Right atrium auricular region (tissue), 2 donors: ENCODE results near the gene PTPRD. TPM values are rescaled to one million over a fixed set of nuclear protein-coding genes. Genes with fewer than 3 reads are reported as not detected.

ENCODE experiments used
- DNase-seq: peaks from one replicate; pipeline ENCODE4 v3.0.0-alpha.2; 2019; ENCODE audit warnings: low spot score
- H3K27ac ChIP-seq, 2 donors: fragments of 200-600 bp; sonication (generic); 1 replicate in 1 of 2; 2 replicates in 1 of 2; pipeline ENCODE4 v1.5.1; 2016 to 2019
- H3K27me3 ChIP-seq, 2 donors: fragments of 200-600 bp; sonication (generic); one replicate each; pipeline versions ENCODE4 v1.5.1 to v1.6.0; 2017 to 2019
- H3K36me3 ChIP-seq: fragments of 200-600 bp; sonication (generic); one replicate; pipeline ENCODE4 v1.5.1; 2016
- H3K4me1 ChIP-seq, 2 donors: fragments of 200-600 bp; sonication (generic); one replicate each; pipeline versions ENCODE4 v1.5.1 to v1.6.0; 2017 to 2019
- H3K4me3 ChIP-seq, 2 donors: fragments of 200-600 bp; sonication (generic); 1 replicate in 1 of 2; 2 replicates in 1 of 2; pipeline ENCODE4 v1.5.1; 2017 to 2019; ENCODE audit warnings: mild to moderate bottlenecking in 1 of 2, moderate library complexity in 1 of 2
- H3K9me3 ChIP-seq, 2 donors: fragments of 200-600 bp; sonication (generic); one replicate each; pipeline ENCODE4 v1.5.1; 2019
- total RNA-seq, 2 donors: library from RNA; depleted of rRNA; stranded (reverse); fragments of >200 nt; gene quantifications; one replicate each; pipeline ENCODE4 v1.1.0, GENCODE V29; 2016
- TF ChIP-seq, protein P1 (sequence below), 2 donors: fragments of 200-600 bp; sonication (generic); IDR thresholded peaks; one replicate each; pipeline ENCODE4 v1.5.1; 2019; ENCODE audit warnings: antibody characterized with exemption in 2 of 2

PTPRD gene
- total RNA-seq, 2 donors from 2014 or later: 5.5 to 6.6 TPM

DNA sequence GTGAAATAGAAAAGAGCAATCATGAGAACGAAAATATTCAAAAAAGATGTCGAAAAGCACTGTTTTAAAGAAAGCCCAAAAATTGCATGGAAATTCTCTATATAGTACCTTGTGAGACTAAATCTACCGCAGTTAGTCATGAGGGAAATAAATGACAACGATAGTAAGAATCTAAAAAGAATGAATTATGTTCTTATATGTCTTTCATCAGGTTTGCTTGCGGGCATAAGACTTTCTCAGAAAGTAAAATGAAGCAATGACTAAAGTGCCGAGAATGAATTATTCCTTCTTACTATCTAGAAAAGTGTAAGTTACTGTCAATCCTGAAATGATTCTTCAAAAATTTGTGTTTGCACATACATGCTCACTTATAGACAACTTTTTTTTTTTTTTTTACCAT lies 26.4 kb downstream of the PTPRD start:
- TF ChIP-seq, protein P1, sequence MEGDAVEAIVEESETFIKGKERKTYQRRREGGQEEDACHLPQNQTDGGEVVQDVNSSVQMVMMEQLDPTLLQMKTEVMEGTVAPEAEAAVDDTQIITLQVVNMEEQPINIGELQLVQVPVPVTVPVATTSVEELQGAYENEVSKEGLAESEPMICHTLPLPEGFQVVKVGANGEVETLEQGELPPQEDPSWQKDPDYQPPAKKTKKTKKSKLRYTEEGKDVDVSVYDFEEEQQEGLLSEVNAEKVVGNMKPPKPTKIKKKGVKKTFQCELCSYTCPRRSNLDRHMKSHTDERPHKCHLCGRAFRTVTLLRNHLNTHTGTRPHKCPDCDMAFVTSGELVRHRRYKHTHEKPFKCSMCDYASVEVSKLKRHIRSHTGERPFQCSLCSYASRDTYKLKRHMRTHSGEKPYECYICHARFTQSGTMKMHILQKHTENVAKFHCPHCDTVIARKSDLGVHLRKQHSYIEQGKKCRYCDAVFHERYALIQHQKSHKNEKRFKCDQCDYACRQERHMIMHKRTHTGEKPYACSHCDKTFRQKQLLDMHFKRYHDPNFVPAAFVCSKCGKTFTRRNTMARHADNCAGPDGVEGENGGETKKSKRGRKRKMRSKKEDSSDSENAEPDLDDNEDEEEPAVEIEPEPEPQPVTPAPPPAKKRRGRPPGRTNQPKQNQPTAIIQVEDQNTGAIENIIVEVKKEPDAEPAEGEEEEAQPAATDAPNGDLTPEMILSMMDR (IDR thresholded peaks at IDR 0.05): no peak
- Histone ChIP-seq H3K4me1 (no peaks in the 10 kb centered on the region), H3K27ac (no peak overlapping the region), H3K27me3 (no peaks in the 10 kb centered on the region), H3K36me3 (no peaks in the 10 kb centered on the region), H3K4me3 (no peak overlapping the region), H3K9me3 (peaks cover 0 to 4% of the 10 kb centered on the region in 2 donors)
- no peak for DNase-seq

DNA sequence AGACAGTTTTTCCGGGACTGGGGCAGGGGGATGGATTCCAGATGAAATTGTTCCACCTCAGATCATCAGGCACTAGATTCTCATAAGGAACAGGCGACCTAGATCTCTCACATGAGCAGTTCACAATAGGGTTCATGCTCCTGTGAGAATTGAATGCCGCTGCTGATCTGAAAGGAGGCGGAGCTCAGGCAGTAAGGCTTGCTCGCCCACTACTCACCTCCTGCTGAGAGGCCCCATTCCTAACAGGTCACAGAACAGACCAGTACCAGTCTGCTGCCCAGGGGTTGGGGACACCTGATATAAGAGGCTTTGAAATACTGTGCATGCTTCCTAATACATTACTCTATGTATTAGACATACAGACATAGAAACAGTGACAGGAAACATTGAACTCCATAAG lies 41.1 kb downstream of the PTPRD start:
- Histone ChIP-seq H3K36me3 (no peaks in the 10 kb centered on the region), H3K9me3 (no peaks in the 10 kb centered on the region), H3K4me1 (no peaks in the 10 kb centered on the region), H3K4me3 (no peak overlapping the region), H3K27ac (no peak overlapping the region), H3K27me3 (no peaks in the 10 kb centered on the region)
- no peak for DNase-seq
- TF ChIP-seq, protein P1 (IDR thresholded peaks at IDR 0.05): no peak

DNA sequence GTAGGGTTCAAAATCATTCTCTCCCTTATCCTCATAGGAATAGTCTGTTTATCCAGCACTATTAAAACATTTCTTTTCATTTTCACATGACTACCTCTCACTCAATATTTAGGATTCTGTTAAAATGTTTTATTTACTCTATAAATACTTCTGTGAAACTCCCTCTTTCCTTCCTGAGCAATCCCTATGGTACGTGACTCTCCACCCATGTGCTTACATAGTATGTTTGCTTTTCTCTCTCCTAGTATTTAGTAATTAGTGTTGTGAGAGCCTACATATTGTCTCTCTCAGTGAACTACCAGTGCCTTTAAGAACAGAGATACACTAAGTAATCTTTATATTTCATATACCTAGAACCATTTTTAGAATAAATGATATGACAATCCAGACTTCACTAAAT lies 46.0 kb downstream of the PTPRD start:
- DNase-seq: no peak
- no peaks in the 10 kb centered on the region for H3K4me1 ChIP-seq
- no peak overlapping the region for H3K27ac ChIP-seq
- TF ChIP-seq, protein P1 (IDR thresholded peaks at IDR 0.05): no peak
- H3K36me3 ChIP-seq: no peaks in the 10 kb centered on the region
- no peak overlapping the region for H3K4me3 ChIP-seq
- H3K9me3 ChIP-seq: no peaks in the 10 kb centered on the region
- no peaks in the 10 kb centered on the region for H3K27me3 ChIP-seq

DNA sequence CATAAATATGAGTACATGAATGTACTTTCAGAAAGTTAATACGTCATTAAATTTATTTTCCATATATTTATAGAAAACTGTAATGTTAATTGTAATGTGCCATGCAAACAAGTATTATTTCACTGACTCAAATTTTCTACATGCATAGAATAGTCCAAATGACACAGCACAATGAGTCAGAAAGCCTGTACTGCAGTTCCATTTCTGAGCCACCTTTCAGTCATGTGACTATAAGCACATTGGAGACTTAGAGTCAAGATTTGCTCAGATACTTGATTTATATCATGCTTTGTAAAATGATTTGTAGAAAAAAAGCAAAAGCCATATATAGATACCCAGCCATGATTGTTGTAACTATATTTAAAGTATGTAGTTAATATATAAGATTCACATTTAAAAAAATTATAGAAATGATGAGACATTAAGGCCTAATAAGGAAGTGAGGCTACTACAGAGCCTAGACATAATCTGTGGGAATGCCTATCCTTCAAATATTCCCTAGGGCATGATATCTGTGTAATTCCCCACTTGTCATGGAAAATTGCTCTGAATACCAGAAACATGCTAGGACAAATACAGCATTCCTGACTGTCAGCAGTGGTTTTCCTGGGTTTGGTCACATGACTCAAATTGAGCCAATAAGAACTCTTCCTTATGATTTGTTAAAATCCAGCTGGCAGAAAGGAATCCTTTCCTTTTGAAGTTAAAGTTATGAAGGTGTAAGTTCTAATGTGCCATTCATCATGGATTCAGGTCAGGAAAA lies 50.0 kb downstream of the PTPRD start:
- H3K27ac ChIP-seq: no peak overlapping the region
- H3K4me1 ChIP-seq: no peaks in the 10 kb centered on the region
- no peaks in the 10 kb centered on the region for H3K9me3 ChIP-seq
- TF ChIP-seq, protein P1 (IDR thresholded peaks at IDR 0.05): no peak
- no peak for DNase-seq
- no peaks in the 10 kb centered on the region for H3K36me3 ChIP-seq
- no peaks in the 10 kb centered on the region for H3K27me3 ChIP-seq
- H3K4me3 ChIP-seq: no peak overlapping the region

DNA sequence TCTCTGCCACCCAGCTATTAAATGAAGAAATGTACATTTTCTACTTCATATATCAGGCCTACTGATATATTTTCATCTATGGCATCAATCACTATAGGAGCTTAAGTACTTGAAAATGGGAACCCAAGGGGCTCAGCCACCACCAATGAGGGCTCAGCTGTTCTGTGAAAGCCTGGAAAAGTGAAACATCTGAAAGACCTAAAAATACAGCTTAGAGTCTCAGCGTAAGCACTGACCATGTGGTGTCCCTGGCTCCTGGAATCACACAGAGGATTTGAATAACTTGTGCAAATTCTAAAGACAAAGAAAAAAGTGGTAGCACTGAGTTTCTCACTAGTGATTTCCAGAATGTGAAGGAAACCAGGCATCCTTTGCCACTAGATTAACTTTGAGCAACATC lies 64.5 kb downstream of the PTPRD start:
- no peak overlapping the region for H3K4me3 ChIP-seq
- no peak for DNase-seq
- H3K9me3 ChIP-seq: no peaks in the 10 kb centered on the region
- no peak overlapping the region for H3K27ac ChIP-seq
- no peaks in the 10 kb centered on the region for H3K4me1 ChIP-seq
- no peaks in the 10 kb centered on the region for H3K27me3 ChIP-seq
- TF ChIP-seq, protein P1 (IDR thresholded peaks at IDR 0.05): no peak
- no peaks in the 10 kb centered on the region for H3K36me3 ChIP-seq

DNA sequence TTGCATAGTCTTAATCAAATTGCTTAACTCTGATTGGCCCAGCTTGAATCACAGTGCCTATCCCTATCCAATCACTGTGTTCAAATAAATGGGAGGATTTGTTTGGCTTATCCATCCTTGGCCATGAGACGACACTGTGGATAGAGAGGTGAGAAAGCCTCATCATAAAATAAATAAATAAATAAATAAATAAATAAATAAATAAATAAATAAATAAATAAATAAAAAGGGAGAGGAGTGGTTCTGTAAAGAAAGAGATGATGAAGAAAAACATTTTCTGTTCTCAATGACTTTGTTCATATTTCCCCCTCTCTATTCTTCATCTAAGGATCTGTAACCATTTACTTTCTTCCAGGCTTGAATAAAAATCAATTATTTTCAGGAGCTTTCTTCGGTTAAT lies 74.7 kb downstream of the PTPRD start:
- TF ChIP-seq, protein P1 (IDR thresholded peaks at IDR 0.05): no peak

More for the DNA sequence above, 74.7 kb downstream of the PTPRD start:
- H3K27me3 ChIP-seq: no peaks in the 10 kb centered on the region
- no peak overlapping the region for H3K4me3 ChIP-seq
- no peak for DNase-seq
- H3K27ac ChIP-seq: no peak overlapping the region
- H3K9me3 ChIP-seq: no peaks in the 10 kb centered on the region
- H3K36me3 ChIP-seq: no peaks in the 10 kb centered on the region
- no peaks in the 10 kb centered on the region for H3K4me1 ChIP-seq
